Right cardiac atrium (tissue), 5 donors: Measurements from ENCODE around the gene HES6. TPM values are rescaled to one million over a fixed set of nuclear protein-coding genes. Genes with fewer than 3 reads are reported as not detected.
"Not testable (repeated sequence)": the region's sequence is repeated elsewhere in the genome, so short reads cannot be mapped to it uniquely, and the experiment has no call there.

Experiments
- ATAC-seq, 2 donors: fragments of 200-7000 bp; cut with Tn5 transposase; one replicate each; pipeline versions ENCODE4 v1.8.0 to v1.9.1; 2020; ENCODE audit warnings: moderate library complexity in 2 of 2, mild to moderate bottlenecking in 1 of 2
- DNase-seq, 3 donors: peaks; one replicate each; pipeline ENCODE4 v3.0.0-alpha.2; 2020
- H3K27ac ChIP-seq: one replicate; pipeline ENCODE4 v1.5.1; 2013; ENCODE audit warnings: mild to moderate bottlenecking, low read length, control low read depth, moderate library complexity
- H3K27me3 ChIP-seq: one replicate; pipeline ENCODE4 v1.6.1; 2013; ENCODE audit not compliant: control insufficient read depth, insufficient read depth
- H3K4me1 ChIP-seq: one replicate; pipeline ENCODE4 v1.6.1; 2013; ENCODE audit warnings: low read length; ENCODE audit not compliant: control insufficient read depth, insufficient read depth
- H3K4me3 ChIP-seq: one replicate; pipeline ENCODE4 v1.5.1; 2013; ENCODE audit warnings: low read length, control low read depth
- H3K9me3 ChIP-seq: one replicate; pipeline ENCODE4 v1.6.1; 2013; ENCODE audit warnings: low read length; ENCODE audit not compliant: control insufficient read depth
- WGBS: extraction: QIAGEN DNeasy Blood & Tissue Kit; methylation state at CpG from one replicate; pipeline ENCODE4 v1.1.7; 2013; 5-methylcytosine and 5-hydroxymethylcytosine counted together
- intact Hi-C, 4 donors: fragments of 100-400 bp; cut with DNase I; formaldehyde crosslinking; loops; one replicate each; pipeline versions ENCODE4 v1.11.0 to v1.14.0; 2022 to 2023
- polyA plus RNA-seq: library from polyadenylated mRNA; stranded (reverse); fragments of 200-250 nt; gene quantifications from one replicate; pipeline ENCODE4 v1.2.3, GENCODE V29; 2013
- total RNA-seq, 4 donors: library from RNA; stranded (reverse); fragmentation: NEBNext Ultra II Directional; extraction: Animal tissue kit (Norgen Biotek cat#: 25700); gene quantifications; one replicate each; pipeline ENCODE4 v1.2.1, GENCODE V29; 2021
- donor health status: healthy with polysubstance abuse.
- donor health status: DM: no; HTN: yes; CAD: no.
- donor health status: DM: no; HTN: no; CAD: no.
- donor health status: DM: no; HTN: yes; CAD: no; lungs with severe emphysema.
- donor health status: DM: yes; HTN: yes; CAD: no.

HES6 gene
- total and polyA plus RNA-seq, 5 donors: 3.4 to 6.1 (median 4.8) TPM

DNA sequence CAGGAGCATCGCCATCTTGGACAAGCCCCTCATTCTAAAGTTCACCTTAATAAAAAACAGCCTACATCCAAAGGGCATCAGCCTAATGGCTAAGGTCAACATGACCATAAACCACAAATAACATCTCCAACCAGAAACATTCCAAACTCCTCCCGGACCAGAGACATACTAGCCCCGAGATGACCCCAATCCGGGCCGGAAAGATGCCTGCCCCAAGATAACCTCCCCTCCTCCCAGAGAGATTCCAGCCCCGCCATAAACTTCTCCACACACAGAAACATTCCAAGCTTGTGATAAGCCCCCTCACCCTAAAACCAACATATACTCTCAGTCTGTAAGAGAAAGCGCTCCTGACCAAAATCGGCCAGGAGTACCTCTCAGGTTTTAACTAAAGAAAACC is 31.8 kb upstream of the HES6 start:
- H3K27ac ChIP-seq, H3K27me3 ChIP-seq, H3K4me3 ChIP-seq, H3K4me1 ChIP-seq, intact Hi-C loops, H3K9me3 ChIP-seq, ATAC-seq: not testable (repeated sequence)
- WGBS: 58% methylated on average over 8 of the region's 8 CpGs
- peak in 1 of 3 donors; percentile 1 for DNase-seq

GRCh38 chr2:238271061-238271554 is 31.3 kb upstream of the HES6 start:
- WGBS: 84% methylated on average over 13 of the region's 13 CpGs

GRCh38 chr2:238270606-238271005 is 30.8 kb upstream of the HES6 start:
- H3K4me1 ChIP-seq: no peaks in the 10 kb centered on the region
- H3K4me3 ChIP-seq: no peak overlapping the region
- no peaks in the 10 kb centered on the region for H3K27me3 ChIP-seq
- WGBS: 87% methylated on average over 9 of the region's 9 CpGs
- no peak overlapping the region for H3K27ac ChIP-seq
- H3K9me3 ChIP-seq: no peaks in the 10 kb centered on the region
- DNase-seq: peak in 2 of 3 donors; percentile 41 to 45
- intact Hi-C loops: no loop called here
- ATAC-seq: peak in 1 of 2 donors; percentile 22

More at GRCh38 chr2:238271061-238271554, 31.3 kb upstream of the HES6 start:
- intact Hi-C loops: no loop called here
- Histone ChIP-seq H3K27me3 (no peaks in the 10 kb centered on the region), H3K9me3 (no peaks in the 10 kb centered on the region), H3K27ac (no peak overlapping the region), H3K4me3 (no peak overlapping the region), H3K4me1 (no peaks in the 10 kb centered on the region)
- DNase-seq (peak in 2 of 3 donors; percentile 32 to 43), ATAC-seq (no peak)

DNA sequence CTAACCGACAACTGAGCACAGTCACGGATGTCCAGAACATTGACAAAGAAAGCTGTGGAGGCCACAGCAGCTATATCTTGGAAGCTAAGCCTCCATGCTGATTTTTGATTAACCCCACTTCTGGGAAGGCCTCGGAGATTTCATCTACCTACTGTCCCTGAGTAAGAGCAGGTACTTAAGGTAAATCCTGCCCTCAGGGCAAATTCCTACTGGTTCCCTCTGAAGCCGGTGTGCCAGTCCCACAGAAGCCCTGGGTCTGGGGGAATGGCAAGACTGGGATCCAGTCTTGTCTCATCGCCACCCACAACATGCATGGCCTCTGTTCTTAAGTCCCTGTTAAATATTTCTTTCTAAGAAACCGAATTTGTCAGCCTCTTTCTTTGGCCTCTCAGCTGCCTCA is 29.9 kb upstream of the HES6 start:
- Histone ChIP-seq H3K27me3 (no peaks in the 10 kb centered on the region), H3K4me3 (no peak overlapping the region), H3K9me3 (no peaks in the 10 kb centered on the region), H3K27ac (no peak overlapping the region), H3K4me1 (no peaks in the 10 kb centered on the region)
- ATAC-seq (no peak), DNase-seq (peak in 1 of 3 donors; percentile 16)
- intact Hi-C loops: loop anchor here in 1 of 4 donors (10.0 kb wide), 2 partner anchors 145 to 415 kb away; partner anchors contain the start of gene RAMP1
- 95% methylated on average over 6 of the region's 6 CpGs for WGBS

DNA sequence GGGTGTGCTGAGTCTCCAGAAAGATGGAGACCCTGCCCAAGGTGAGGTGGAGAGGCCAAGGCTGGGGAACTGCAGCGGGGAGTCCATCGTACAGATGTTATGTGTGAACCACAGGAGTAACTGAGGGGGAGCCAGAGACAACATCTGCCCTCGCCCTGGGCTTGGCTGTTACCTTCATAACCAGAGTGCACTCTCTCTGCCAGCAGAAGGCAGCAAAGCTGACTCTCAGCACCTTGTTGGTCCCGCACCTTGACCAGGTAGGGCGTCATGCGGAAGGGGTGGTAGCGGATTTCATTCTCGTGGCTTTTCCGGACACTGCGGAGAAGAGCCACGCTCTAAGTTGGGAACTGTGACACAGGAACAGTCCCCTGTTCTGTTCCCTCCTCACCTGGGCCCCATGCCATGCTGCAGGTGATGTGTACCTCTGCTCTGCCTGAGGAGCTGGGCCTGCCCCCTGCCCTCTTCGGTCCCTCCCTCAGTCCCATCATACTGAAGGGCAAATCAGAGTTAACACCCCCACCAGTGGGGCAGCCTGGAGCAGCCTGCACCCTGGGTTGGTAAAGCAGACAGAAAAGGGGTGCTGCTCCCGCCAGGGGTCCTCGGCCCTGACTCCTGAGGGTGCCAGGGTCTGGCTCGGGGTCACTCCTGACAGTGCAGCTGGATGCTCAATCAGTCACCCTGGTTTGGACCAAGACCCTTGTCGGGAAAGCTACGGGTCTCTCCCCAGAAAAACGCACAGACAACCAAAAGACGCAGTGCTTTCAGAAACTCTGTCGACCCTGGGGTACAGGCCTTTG is 28.2 kb upstream of the HES6 start:
- intact Hi-C loops: loop anchor here in 1 of 4 donors (10.0 kb wide), 2 partner anchors 143 to 413 kb away; partner anchors contain the start of gene RAMP1

GRCh38 chr2:238267341-238267710 is 27.5 kb upstream of the HES6 start:
- H3K4me1 ChIP-seq: peaks cover 2% of the 10 kb centered on the region
- DNase-seq (peak in 1 of 3 donors; percentile 0), ATAC-seq (no peak)
- H3K9me3 ChIP-seq: no peaks in the 10 kb centered on the region
- H3K27me3 ChIP-seq: no peaks in the 10 kb centered on the region
- intact Hi-C loops: loop anchor here in 1 of 4 donors (10.0 kb wide), 2 partner anchors 143 to 413 kb away; partner anchors contain the start of gene RAMP1
- no peak overlapping the region for H3K27ac ChIP-seq
- 97% methylated on average over 1 of the region's 1 CpG for WGBS
- no peak overlapping the region for H3K4me3 ChIP-seq

More for the DNA sequence above, 28.2 kb upstream of the HES6 start:
- DNase-seq (peak in 1 of 3 donors; percentile 30), ATAC-seq (no peak)
- Histone ChIP-seq H3K27ac (no peak overlapping the region), H3K4me1 (peaks cover 2% of the 10 kb centered on the region), H3K9me3 (no peaks in the 10 kb centered on the region), H3K27me3 (no peaks in the 10 kb centered on the region), H3K4me3 (no peak overlapping the region)
- 94% methylated on average over 20 of the region's 20 CpGs for WGBS

DNA sequence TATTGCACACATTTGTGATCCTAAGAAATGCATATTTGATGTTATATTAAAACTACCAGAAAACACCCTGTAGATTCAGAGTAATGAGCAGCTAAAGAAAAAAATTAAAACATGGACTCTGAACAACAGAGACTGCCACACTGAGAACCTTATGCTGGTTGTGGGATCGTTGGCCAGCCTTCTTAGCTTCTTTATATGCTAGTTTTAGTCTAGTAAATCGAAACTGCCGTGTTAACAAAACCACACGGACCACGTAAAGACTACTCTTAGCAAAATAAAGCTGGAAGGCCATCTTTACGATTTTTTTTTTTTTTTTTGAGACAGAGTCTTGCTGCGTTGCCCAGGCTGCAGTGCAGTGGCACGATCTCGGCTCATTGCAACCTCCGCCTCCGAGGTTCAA is 25.8 kb upstream of the HES6 start:
- ATAC-seq (no peak), DNase-seq (no peak)
- H3K27ac ChIP-seq: no peak overlapping the region
- WGBS: 95% methylated on average over 11 of the region's 11 CpGs
- H3K4me3 ChIP-seq: no peak overlapping the region
- peaks cover 2% of the 10 kb centered on the region for H3K4me1 ChIP-seq
- intact Hi-C loops: loop anchor here in 1 of 4 donors (10.0 kb wide), 2 partner anchors 141 to 411 kb away; partner anchors contain the start of gene RAMP1
- H3K27me3 ChIP-seq: no peaks in the 10 kb centered on the region
- no peaks in the 10 kb centered on the region for H3K9me3 ChIP-seq

GRCh38 chr2:238264072-238264460 is 24.2 kb upstream of the HES6 start:
- H3K4me1 ChIP-seq: peaks cover 2% of the 10 kb centered on the region
- intact Hi-C loops: loop anchor here in 1 of 4 donors (10.0 kb wide), 2 partner anchors 139 to 409 kb away; partner anchors contain the start of gene RAMP1
- peak overlapping the region; percentile 16 for H3K27ac ChIP-seq
- H3K4me3 ChIP-seq: no peak overlapping the region
- peak; percentile 4 to 5 for ATAC-seq
- no peak for DNase-seq
- 77% methylated on average over 4 of the region's 4 CpGs for WGBS
- H3K27me3 ChIP-seq: no peaks in the 10 kb centered on the region
- no peaks in the 10 kb centered on the region for H3K9me3 ChIP-seq

DNA sequence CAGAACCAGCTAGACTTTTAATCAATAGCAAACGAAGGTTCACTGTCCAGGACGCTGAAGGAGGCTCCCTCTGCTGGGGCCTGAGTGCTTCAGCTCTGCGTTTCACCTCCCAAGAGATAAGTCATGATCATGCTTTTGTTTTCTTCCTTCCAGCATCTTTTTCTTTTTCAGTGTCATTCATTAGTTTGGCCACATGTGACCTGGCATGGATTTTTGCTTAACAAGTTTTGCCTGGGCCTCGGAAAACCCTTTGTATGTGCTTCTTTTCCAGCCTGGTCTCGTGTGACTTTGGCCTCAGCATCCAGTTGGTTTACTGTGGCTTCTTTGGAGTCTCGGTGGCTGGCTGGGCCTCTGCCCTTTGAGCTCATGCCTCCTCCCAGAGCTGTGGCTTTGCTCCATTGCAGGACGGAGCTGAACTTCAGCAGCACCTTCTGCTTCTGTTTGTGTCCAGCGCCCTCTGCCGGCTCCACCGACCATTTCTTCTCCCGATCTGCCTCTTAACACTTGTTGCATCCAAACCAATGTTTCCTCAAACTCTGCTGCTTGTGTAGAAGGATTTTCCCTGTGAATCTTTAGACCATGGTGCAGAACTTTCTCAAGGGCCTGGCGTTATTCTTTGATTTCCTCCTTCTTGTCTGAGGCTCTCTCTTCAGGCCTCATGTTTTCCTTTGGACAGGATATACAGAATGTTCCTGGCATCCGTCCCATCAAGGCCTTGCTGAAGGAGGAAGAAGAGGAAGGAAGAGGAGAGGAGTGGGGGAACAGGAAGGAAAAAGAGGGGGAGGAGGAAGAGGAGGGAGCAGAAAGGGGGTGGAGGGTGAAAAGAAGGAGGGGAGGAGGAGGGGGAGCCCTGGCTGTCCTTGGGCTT is 23.6 kb upstream of the HES6 start:
- H3K27me3 ChIP-seq: no peaks in the 10 kb centered on the region
- WGBS: 12% methylated on average over 13 of the region's 13 CpGs
- peak overlapping the region; percentile 40 for H3K27ac ChIP-seq
- H3K9me3 ChIP-seq: no peaks in the 10 kb centered on the region
- intact Hi-C loops: loop anchor here in 1 of 4 donors (10.0 kb wide), 2 partner anchors 139 to 409 kb away; partner anchors contain the start of gene RAMP1
- H3K4me3 ChIP-seq: no peak overlapping the region
- peak; percentile 93 to 97 (median 96) for DNase-seq
- H3K4me1 ChIP-seq: peaks cover 2% of the 10 kb centered on the region
- ATAC-seq: peak; percentile 84 to 87

DNA sequence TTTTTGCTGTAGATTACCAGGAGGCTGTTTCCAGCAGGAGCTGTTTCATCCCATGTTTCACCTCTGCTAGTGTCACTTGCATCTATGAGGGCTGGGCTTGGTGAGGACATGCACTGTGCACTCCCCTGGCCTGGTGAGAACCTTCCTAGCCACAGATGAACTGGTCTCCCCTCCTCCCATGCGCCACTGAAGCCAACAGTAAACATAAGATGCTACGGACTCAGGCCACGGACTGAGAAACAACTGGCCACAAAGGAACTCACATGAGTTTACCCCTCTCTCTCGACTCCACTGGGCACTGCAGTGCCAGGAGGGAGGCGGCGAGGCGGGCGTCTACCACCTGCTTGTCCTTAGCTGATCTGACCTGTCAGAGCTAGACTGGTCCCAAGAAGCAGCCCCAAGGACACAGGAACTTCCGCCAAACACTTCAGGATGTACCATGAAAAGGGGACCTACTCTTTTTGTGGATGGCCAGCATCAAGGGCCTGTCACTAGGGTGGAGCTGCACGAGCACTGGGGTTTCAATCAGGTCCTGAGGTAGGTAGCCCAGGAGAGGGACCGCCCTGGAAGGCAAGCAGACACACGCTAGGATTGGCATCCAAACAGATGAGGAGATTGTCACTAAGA is 22.8 kb upstream of the HES6 start:
- DNase-seq (peak in 1 of 3 donors; percentile 18), ATAC-seq (no peak)
- H3K4me1 ChIP-seq: peaks cover 2% of the 10 kb centered on the region
- H3K4me3 ChIP-seq: no peak overlapping the region
- intact Hi-C loops: loop anchor here in 1 of 4 donors (10.0 kb wide), 2 partner anchors 138 to 408 kb away; partner anchors contain the start of gene RAMP1
- H3K27me3 ChIP-seq: no peaks in the 10 kb centered on the region
- H3K9me3 ChIP-seq: no peaks in the 10 kb centered on the region
- no peak overlapping the region for H3K27ac ChIP-seq
- WGBS: 92% methylated on average over 12 of the region's 12 CpGs
